Measurements from ENCODE around the gene RASAL1.

Gene RASAL1

DNA sequence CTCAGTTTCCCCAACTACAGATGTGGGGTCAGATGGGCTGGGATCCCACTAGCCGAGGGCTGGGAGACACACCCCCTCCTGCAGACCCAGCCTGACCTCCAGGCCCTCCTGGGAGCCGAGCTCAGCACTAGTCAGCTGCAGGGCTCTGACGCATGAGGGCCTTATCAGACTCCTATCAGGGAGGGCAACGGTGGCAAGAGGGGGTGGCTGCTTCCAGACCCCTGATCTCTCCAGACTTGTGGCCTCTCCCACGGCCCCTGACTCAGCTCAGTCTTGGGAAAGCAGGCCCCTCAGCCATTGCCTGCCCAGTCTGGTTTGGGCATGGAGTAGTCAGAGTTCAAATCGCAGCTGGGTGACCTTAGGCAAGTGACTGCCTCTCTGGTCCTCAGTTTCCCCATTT lies 2.5 kb downstream of the RASAL1 start:
- no peak for TF ChIP-seq ZBTB7A (IDR thresholded peaks at IDR 0.05; ENCODE audit: low read depth)
- TF ChIP-seq CEBPB (IDR thresholded peaks at IDR 0.05), result no peak
- no peak for TF ChIP-seq REST (IDR thresholded peaks at IDR 0.05; ENCODE audit: low read depth)

GRCh38 chr12:113131556-113131955 lies 4.0 kb downstream of the RASAL1 start:
- TF ChIP-seq TEAD4 (IDR thresholded peaks at IDR 0.05) (no peak), EP300 (IDR thresholded peaks at IDR 0.05; ENCODE audit: borderline replicate concordance) (no peak), REST (IDR thresholded peaks at IDR 0.05; ENCODE audit: low read depth) (no peak), FOXM1 (IDR thresholded peaks at IDR 0.05; ENCODE audit: borderline replicate concordance, low read depth) (no peak), YY1 (IDR thresholded peaks at IDR 0.05; ENCODE audit: low read depth) (no peak), USF1 (IDR thresholded peaks at IDR 0.05) (no peak), ZBTB7A (IDR thresholded peaks at IDR 0.05; ENCODE audit: low read depth) (no peak), EGR1 (IDR thresholded peaks at IDR 0.05) (no peak), TAF1 (IDR thresholded peaks at IDR 0.05; ENCODE audit: low read depth) (no peak), RAD21 (IDR thresholded peaks at IDR 0.05; ENCODE audit: low read depth) (no peak), TCF12 (IDR thresholded peaks at IDR 0.05; ENCODE audit: low read depth) (no peak), NFIC (IDR thresholded peaks at IDR 0.05) (no peak), CEBPB (IDR thresholded peaks at IDR 0.05) (no peak), CREB1 (IDR thresholded peaks at IDR 0.05; ENCODE audit: low read depth) (no peak)
- TF ChIP-seq, protein P1, sequence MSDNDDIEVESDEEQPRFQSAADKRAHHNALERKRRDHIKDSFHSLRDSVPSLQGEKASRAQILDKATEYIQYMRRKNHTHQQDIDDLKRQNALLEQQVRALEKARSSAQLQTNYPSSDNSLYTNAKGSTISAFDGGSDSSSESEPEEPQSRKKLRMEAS (IDR thresholded peaks at IDR 0.05), result no peak

DNA sequence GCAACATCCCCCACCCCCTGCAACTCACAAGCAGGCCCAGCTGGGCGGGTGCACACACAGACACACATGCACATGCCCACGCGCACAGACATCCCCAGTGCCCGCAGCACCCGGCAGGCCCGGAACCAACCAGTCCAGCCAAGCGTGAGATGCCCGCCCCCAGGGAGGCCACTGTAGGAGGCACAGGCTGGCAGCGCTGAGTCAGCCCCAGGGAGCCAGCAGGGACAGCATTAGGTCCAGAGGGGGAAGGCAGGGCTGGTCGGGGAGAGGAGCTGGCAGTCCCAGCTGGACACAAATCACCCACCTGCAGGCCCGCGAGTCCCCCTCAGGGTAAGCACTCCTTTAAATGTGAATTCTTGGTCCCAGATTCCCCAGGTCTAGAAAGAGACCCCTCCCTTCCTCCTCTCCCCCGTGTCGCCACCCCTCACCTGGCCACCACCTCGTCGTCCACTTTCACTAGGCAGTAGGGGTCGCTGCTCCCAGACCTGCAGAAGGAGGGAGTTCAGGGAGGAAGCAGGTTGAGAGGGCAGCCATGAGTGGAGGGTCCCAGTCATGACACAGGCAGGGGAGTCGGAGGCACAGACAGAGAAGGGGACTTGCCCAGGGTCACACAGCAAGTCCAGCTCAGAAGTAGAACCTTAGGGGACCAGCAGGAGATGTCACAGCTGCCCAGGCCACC lies 5.0 kb downstream of the RASAL1 start:
- 0 out of 2 replicates have a peak, but pooled peaks have one; percentile 10 for TF ChIP-seq EGR1 (IDR thresholded peaks at IDR 0.05)
- TF ChIP-seq TCF12 (IDR thresholded peaks at IDR 0.05; ENCODE audit: low read depth), result no peak
- TF ChIP-seq EP300 (IDR thresholded peaks at IDR 0.05; ENCODE audit: borderline replicate concordance), result peak; percentile 30; the same call in 1 of the 2 replicates
- TF ChIP-seq TEAD4 (IDR thresholded peaks at IDR 0.05), result peak; percentile 29; the same call in 1 of the 2 replicates
- TF ChIP-seq CEBPB (IDR thresholded peaks at IDR 0.05), result no peak
- TF ChIP-seq RAD21 (IDR thresholded peaks at IDR 0.05; ENCODE audit: low read depth), result peak; percentile 60
- peak; percentile 90 for TF ChIP-seq ZBTB7A (IDR thresholded peaks at IDR 0.05; ENCODE audit: low read depth)
- TF ChIP-seq TAF1 (IDR thresholded peaks at IDR 0.05; ENCODE audit: low read depth), result no peak
- TF ChIP-seq, protein P1 (IDR thresholded peaks at IDR 0.05), result peak; percentile 37; the same call in 1 of the 2 replicates
- TF ChIP-seq NFIC (IDR thresholded peaks at IDR 0.05), result peak; percentile 45; the same call in 1 of the 2 replicates

DNA sequence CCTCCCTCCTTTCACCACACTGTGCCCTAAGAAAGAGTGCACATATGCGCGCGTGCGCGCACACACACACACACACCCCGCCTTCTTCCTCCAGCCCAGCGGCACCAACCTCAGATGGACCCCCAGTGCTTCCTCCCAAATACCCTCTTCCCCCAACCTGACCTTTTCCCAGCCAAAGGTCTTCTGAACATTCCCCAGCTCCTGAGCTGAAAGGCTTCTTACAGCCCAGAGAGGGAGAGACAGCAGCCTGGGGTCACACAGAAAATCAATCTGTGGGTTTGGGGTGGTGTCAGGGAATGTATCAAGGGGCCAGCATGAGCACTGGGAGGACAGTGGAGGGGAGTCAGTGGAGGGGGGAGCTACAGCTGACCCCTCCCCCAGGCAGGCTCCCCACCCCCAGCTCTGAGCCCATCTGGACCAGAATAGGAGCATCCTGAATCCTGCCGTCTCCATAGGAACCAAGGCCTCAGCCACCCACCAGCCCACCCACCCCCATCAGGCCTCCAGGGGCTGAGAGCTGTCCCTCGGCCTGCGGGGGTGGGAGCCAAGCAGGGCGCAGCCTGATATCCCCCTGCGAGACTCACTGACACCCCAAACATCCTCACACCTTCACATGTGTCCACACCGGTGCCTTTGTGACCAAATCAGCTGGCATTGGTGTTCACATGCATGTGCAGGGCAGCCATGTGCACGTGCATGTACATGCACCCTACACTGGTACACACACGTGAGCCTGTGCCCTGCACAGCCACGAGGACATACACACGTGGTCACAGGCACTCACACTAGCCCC lies 5.7 kb downstream of the RASAL1 start:
- TF ChIP-seq USF1 (IDR thresholded peaks at IDR 0.05) (no peak), EP300 (IDR thresholded peaks at IDR 0.05; ENCODE audit: borderline replicate concordance) (no peak), REST (IDR thresholded peaks at IDR 0.05; ENCODE audit: low read depth) (no peak), ZBTB7A (IDR thresholded peaks at IDR 0.05; ENCODE audit: low read depth) (no peak), TAF1 (IDR thresholded peaks at IDR 0.05; ENCODE audit: low read depth) (no peak), CEBPB (IDR thresholded peaks at IDR 0.05) (no peak), EGR1 (IDR thresholded peaks at IDR 0.05) (no peak), RAD21 (IDR thresholded peaks at IDR 0.05; ENCODE audit: low read depth) (no peak), TEAD4 (IDR thresholded peaks at IDR 0.05) (no peak), FOXM1 (IDR thresholded peaks at IDR 0.05; ENCODE audit: borderline replicate concordance, low read depth) (no peak), CREB1 (IDR thresholded peaks at IDR 0.05; ENCODE audit: low read depth) (no peak), NFIC (IDR thresholded peaks at IDR 0.05) (no peak), YY1 (IDR thresholded peaks at IDR 0.05; ENCODE audit: low read depth) (no peak), TCF12 (IDR thresholded peaks at IDR 0.05; ENCODE audit: low read depth) (no peak)
- TF ChIP-seq, protein P1 (IDR thresholded peaks at IDR 0.05), result no peak; the same call in 1 of the 2 replicates

Data from Ishikawa (cell line).